ENCODE results near the gene FBXO40.
A peak's percentile ranks its signal among the peaks of the same experiment; 100 is the strongest.
"Not testable (repeated sequence)": the region's sequence is repeated elsewhere in the genome, so short reads cannot be mapped to it uniquely, and the experiment has no call there.

The FBXO40 gene, protein sequence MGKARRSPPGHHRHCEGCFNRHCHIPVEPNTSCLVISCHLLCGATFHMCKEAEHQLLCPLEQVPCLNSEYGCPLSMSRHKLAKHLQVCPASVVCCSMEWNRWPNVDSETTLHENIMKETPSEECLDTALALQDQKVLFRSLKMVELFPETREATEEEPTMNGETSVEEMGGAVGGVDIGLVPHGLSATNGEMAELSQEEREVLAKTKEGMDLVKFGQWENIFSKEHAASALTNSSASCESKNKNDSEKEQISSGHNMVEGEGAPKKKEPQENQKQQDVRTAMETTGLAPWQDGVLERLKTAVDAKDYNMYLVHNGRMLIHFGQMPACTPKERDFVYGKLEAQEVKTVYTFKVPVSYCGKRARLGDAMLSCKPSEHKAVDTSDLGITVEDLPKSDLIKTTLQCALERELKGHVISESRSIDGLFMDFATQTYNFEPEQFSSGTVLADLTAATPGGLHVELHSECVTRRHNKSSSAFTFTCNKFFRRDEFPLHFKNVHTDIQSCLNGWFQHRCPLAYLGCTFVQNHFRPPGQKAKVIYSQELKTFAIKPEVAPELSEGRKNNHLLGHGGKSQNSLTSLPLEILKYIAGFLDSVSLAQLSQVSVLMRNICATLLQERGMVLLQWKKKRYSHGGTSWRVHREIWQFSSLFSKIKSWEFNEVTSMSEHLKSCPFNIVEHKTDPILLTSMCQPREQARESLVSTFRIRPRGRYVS

DNA sequence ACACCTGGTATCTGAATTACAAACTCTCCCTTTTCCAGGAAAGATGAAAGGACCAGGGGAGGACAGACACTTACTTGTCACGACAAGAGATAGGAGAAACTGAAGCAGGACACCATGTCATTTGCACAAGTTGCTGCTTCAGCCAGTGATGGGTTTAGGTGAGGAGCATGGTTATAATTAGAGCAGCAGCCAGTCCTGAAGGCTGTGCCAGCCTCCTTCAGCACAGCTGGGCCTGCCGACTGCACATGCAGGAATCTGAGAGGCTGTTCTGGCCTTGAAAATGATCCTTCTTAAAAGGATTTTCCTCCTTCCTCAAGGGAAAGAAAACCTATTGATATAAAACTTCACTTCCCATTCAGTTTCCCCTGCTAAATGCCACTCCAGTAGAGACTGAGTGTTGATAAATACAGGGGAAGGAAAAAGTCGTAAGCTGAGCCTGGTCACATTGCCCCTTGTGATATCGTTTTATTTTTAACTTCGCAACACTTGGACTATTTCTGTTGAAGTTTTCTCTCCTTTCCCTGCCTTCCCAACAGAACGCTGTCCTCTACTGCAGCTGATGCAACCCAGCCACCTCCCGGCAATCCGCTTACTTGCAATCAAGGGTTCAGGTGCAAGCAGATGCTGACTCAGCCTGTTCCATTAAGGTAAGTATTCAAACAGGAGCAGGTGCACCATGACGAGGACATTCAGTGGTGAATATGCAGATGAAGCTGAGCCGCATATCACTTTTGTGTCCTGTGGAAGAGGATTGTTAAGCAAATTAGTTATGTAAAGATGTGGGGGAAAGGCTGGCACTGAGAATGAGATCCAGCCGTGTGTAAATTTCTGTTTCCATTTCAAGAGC is at the start of gene FBXO40:
Gene FBXO40, plus strand, starts transcription at position 524 of the 847 bp plus-strand sequence. CDS start 27,197 bp downstream, outside the sequence.
- DNase-seq (no peak), ATAC-seq (no peak)

DNA sequence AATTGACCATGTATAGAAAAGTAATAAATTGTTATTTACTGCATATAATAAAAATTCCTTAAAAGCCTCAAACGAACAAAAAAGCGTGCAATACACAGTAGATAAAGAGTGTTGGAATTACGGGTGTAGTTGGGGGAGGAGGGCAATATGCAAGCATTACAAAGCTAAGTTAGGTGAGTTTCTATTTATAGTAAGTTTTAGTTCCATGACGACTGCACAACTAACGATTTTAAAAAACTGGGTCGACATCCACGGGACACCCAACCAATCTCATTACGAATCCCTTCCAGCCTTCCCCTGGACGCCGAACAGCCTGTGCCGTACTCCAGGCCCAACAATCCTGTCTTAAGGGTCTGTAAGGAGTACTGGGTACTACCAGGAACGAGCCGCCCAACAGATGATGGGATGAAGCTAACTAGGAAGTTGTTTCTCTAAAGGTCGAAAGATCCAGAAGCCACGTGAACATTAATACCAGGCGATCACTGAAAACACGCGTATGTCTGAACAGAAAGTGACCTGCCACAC is 48.1 kb upstream of the FBXO40 start:
- DNase-seq (no peak), ATAC-seq (peak; percentile 3)

- ATAC-seq (peak; percentile 98), DNase-seq (peak; percentile 89)
Measured at GRCh38 chr3:121545574-121546455, 47.4 kb upstream of the FBXO40 start, which contains the start of gene POLQ. TSS of gene POLQ (minus strand) at chr3:121545988. CDS start at chr3:121545877, 111 bp downstream.

GRCh38 chr3:121552379-121552778 is 40.8 kb upstream of the FBXO40 start:
- ATAC-seq (no peak), DNase-seq (no peak)

DNA sequence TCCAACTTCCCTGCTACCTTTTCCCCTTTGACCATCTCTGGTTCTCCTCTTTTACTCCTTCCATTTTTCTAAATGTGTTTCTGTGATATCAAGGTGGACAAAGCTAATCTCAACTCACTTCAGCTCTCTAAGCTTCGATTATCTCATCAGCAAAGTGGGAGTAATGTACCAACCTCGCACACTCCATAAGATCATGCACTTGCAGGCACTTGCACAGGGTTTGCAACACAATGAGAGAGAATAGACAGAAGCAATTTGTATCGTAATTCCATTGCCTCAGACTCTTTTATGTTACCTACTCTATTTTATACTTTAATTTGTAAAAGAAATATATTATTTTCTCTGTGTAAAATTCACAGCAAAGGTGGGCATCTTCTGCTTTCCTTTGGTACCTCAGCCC is 40.4 kb upstream of the FBXO40 start:
- DNase-seq (no peak), ATAC-seq (no peak)

DNA sequence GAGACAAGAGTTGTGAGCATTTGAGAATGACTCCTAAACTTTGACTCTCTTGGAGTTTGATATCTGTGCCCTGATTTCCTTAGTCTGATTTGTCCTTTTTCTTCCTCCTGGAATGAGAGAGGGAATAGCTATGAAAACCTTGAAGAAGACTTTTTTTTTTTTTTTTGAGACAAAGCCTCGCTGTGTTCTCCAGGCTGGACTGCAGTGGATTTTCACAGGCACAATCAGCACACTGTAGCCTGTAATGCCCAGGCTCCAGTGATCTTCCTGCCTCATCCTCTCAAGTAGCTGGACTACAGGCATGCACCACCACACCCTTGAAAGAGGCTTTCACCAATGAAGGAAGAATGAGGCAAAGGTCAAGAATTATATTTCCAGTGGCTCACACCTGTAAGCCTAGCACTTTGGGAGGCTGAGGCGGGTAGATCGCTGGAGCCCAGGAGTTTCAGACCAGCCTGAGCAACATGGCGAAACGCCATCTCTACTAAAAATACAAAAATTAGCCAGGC is 35.7 kb upstream of the FBXO40 start:
- ATAC-seq = no peak
- no peak for DNase-seq

DNA sequence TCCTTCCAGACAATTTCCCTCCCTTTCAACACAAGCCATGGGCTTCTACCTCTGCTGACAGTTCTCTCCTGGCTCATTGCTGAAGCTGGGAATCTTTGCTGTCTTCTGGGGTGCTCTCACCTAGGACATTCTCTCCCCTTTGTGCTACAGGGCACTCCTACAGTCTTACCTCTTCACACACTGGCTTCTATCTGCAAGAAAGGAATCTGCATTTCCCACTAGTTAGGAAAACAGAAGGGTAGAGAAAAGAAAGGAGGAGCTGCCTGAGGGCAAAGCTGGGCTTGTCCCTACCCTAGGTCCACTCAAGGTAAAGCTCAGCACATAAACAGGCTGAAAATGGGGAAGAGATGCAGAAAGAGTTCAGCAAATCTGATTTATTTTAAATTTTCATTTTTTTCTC is 31.0 kb upstream of the FBXO40 start:
- ATAC-seq = no peak
- DNase-seq = no peak

GRCh38 chr3:121566773-121567172 is 26.4 kb upstream of the FBXO40 start:
- DNase-seq = no peak
- no peak for ATAC-seq

DNA sequence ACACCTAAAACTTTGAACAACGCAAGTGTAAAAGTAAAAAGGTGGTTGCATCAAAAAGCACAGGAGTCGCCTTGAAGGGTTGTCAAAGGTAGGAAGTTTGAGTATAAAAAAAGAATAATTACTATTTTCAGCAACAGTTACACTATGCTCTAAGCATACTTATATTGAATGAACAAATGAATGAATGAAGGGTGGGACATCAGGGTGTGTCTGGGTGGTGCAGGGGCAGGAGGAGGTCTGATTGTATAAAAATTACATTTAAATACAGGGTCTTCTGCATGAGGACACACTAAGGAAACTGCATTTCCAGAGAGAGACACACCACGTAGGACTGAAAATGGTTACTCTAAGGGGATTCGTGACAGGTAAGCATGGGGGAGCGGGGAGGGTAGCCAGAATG is 25.5 kb upstream of the FBXO40 start, which contains the start of gene ARGFX:
Gene ARGFX, plus strand, starts transcription at position 301 of the 400 bp plus-strand sequence. CDS start 2,765 bp downstream, outside the sequence.
- ATAC-seq = no peak
- DNase-seq = no peak

DNA sequence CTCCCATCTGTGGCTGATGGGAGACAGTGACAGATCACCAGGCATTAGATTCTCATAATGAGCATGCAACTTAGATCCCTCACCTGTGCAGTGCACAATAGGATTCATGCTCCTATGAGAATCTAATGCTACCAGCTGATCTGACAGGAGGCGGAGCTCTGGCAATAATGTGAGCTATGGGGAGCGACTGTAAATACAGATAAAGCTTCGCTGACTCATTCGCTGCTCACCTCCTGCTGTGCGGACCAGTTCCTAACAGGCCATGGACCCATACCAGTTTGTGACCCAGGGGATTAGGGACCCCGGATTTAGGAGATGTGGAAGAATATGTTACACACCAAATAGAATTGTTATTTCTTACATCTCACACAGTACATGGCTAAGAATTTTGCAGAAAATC is 18.7 kb upstream of the FBXO40 start:
- no peak for ATAC-seq
- DNase-seq = no peak

DNA sequence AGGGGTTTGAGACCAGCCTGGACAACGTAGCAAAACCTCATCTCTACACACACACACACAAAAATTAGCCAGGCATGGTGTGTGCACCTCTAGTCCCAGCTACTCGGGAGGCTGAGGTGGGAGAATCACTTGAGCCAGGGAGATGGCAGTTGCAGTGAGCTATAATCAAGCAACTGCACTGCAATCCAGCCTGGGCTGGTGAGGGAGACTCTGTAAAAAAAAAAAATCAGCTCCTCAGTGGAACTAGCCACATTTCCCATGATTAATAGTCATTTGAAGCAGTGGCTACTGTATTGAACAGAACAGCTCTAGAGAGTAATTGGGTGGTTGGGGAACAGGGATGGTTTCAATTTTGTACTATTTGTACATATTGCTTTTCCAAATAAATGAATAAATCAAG is 11.5 kb upstream of the FBXO40 start:
- no peak for DNase-seq
- no peak for ATAC-seq

- ATAC-seq (no peak), DNase-seq (no peak)
Measured at GRCh38 chr3:121584418-121584817, 8.8 kb upstream of the FBXO40 start.

DNA sequence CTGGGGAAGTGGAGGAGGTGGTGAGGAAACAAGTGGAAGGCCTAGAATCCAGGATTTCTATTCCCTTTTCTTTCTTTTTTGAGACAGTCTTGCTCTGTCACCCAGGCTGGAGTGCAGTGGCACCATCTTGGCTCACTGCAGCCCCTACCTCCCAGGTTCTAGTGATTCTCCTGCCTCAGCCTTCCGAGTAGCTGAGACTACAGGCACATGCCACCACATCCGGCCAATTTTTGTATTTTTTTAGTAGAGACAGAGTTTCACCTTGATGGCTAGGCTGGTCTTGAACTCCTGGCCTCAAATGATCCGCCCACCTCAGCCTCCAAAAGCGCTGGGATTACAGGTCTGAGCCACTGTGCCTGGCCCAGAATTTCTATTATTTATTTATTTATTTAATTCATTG is 627 bp downstream of the FBXO40 start:
- ATAC-seq, DNase-seq: not testable (repeated sequence)

GRCh38 chr3:121594850-121595249 is 1.7 kb downstream of the FBXO40 start:
- DNase-seq (no peak), ATAC-seq (no peak)

DNA sequence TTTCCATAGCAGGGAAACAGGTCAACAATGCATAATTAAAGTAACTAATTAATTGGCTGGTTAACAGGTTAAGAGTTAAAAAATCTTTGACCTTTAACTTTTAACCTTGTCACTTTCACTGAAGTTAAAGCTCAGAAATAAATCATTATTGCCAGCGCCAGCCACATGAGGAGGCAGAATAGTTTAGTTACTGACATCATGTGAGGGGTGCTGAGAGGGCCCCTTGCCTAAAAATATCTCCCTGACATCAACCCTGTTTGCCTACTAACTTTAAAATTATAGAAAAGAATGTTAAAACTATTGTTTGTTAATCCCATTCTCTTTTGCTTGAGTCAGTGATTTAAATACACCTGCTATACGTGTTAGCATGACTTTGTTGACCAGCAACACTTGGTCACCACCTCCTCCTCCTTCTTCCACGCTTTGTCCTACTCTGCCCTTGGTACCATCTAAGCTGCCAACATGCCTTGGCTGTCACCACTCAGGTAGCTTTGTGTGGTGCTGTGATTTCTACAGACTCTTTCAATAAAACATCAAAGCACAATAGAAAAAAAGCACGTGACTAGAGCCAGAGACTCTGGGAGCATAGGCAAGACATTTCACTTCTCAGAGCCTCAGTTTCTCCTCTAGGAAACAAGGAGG is 2.7 kb downstream of the FBXO40 start:
- DNase-seq = no peak

DNA sequence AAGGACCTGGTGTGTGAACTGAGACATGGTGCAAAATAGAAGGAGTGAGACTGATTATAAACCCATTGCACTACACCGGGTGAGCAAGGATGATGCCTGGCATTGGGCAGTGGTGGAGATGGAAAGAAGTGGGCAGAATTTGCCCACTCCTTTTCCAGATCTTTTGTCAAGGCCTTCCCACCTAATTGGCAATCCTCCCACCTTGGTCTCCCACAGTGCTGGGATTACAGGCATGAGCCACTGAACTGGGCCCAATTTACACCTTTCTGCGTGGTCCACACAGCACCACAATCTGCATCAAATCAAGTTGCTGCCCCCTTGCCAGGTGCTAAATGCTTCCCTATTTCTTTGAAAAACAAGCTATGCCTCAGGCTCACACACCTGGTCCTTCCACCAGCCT is 5.4 kb downstream of the FBXO40 start:
- ATAC-seq (no peak), DNase-seq (no peak)

More for the DNA sequence above, 2.7 kb downstream of the FBXO40 start:
- no peak for ATAC-seq

DNA sequence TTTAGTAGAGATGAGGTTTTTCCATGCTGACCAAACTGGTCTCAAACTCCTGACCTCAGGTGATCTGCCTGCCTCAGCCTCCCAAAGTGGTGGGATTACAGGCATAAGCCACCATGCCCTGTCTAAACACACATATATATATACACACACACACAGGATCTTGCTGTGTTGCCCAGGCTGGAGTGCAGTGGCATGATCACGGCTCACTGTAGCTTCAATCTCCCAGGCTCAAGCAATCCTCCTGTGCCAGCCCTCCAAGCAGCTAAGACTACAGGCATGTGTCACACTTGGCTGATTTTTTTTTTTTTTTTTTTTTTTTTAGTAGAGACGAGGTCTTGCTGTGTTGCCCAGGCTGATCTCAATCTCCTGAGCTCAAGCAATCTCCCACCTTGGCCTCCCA is 6.7 kb downstream of the FBXO40 start:
- DNase-seq, ATAC-seq: not testable (repeated sequence)

- no peak for DNase-seq
- no peak for ATAC-seq
Measured at GRCh38 chr3:121601212-121601812, 8.1 kb downstream of the FBXO40 start.

GRCh38 chr3:121604759-121605158 is 11.6 kb downstream of the FBXO40 start:
- ATAC-seq = no peak
- DNase-seq = no peak

GRCh38 chr3:121606106-121606505 is 12.9 kb downstream of the FBXO40 start:
- DNase-seq (no peak), ATAC-seq (no peak)
